Glutamatergic neuron (in vitro differentiated cells): ENCODE measurements around the gene LIX1L. TPM values are rescaled to one million over a fixed set of nuclear protein-coding genes. Genes with fewer than 3 reads are reported as not detected.
"Not testable (repeated sequence)": the region's sequence is repeated elsewhere in the genome, so short reads cannot be mapped to it uniquely, and the experiment has no call there.

Source experiments
- DNase-seq: peaks from one replicate; pipeline ENCODE4 v3.0.0; 2022
- H3K27ac Mint-ChIP-seq: one replicate; pipeline ENCODE4 v1.8.0; 2020; ENCODE audit warnings: mild to moderate bottlenecking, mixed read lengths, inconsistent platforms; ENCODE audit not compliant: unreplicated experiment
- H3K27me3 Mint-ChIP-seq: one replicate; pipeline ENCODE4 v1.8.0; 2020; ENCODE audit warnings: mild to moderate bottlenecking, moderate library complexity, mixed read lengths, inconsistent platforms; ENCODE audit not compliant: unreplicated experiment
- H3K36me3 Mint-ChIP-seq: one replicate; pipeline ENCODE4 v1.8.0; 2020; ENCODE audit warnings: mild to moderate bottlenecking, mixed read lengths, inconsistent platforms; ENCODE audit not compliant: unreplicated experiment
- H3K4me1 Mint-ChIP-seq: one replicate; pipeline ENCODE4 v1.8.0; 2020; ENCODE audit warnings: mild to moderate bottlenecking, low read depth, mixed read lengths, inconsistent platforms; ENCODE audit not compliant: unreplicated experiment
- H3K4me3 Mint-ChIP-seq: one replicate; pipeline ENCODE4 v1.8.0; 2020; ENCODE audit warnings: mild to moderate bottlenecking, mixed read lengths, inconsistent platforms; ENCODE audit not compliant: unreplicated experiment
- H3K9me3 Mint-ChIP-seq: one replicate; pipeline ENCODE4 v1.8.0; 2020; ENCODE audit warnings: mild to moderate bottlenecking, moderate library complexity, mixed read lengths, inconsistent platforms; ENCODE audit not compliant: unreplicated experiment
- CTCF ChIP-seq: fragments of 200-600 bp; sonication (generic); IDR thresholded peaks from one replicate; pipeline ENCODE4 v1.5.0; 2021; ENCODE audit not compliant: partially characterized antibody, unreplicated experiment
- total RNA-seq: library from RNA; stranded (reverse); fragmentation: NEBNext Ultra II Directional; extraction: Animal tissue kit (Norgen Biotek cat#: 25700); gene quantifications from one replicate; pipeline ENCODE4 v1.2.1, GENCODE V29; 2021; ENCODE audit not compliant: unreplicated experiment

LIX1L gene
- total RNA-seq, 1 donor from 2014 or later: 20.3 TPM

GRCh38 chr1:145927916-145928643 is 29.7 kb downstream of the LIX1L start:
- H3K27me3 Mint-ChIP-seq: no peaks in the 10 kb centered on the region
- no peaks in the 10 kb centered on the region for H3K36me3 Mint-ChIP-seq
- no peak overlapping the region for H3K27ac Mint-ChIP-seq
- H3K4me3 Mint-ChIP-seq: peak overlapping the region; percentile 63
- H3K9me3 Mint-ChIP-seq: no peaks in the 10 kb centered on the region
- no peak for TF ChIP-seq CTCF
- DNase-seq: no peak
- peaks cover 7% of the 10 kb centered on the region for H3K4me1 Mint-ChIP-seq

DNA sequence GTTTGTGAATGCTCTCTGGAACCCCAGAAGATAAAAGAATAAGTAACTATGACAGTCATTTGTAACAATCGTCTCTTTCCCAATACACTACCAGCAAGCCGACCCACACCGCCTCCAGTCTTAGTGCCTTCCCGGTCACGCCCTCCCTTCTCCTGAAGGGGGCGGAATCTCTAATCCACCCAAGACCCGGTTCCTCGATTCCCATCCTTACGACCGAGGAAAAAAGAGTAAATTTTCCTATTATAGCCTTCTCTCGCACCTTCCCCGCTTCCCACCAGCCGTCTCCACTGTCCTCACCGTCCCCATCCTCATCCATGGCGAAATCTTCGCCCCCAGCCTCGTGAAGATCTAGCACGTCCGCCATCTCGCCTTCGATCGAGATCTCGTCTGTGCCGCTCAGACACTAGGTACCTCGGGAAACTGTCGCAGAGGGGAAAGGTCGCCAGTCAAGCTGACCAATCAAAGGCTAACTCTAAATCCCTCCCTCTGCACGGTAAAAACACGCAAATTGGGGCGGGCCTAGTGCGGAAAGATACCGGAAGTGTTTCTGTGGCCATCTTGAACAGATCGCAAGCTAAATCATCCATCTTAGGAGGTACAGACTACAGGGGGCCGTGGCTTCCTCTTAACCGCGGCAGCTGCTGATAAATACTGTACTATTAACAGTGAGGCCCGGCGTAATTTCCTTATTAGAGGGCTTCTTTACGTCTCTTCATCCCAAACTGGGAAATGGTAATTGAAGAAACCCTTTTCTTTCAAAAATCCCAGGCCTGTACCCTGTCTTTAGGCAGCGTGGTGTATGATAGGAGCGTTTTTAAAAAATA is 30.5 kb downstream of the LIX1L start, which contains the start of gene RBM8A:
Gene RBM8A, minus strand, starts transcription at position 422 of the 824 bp plus-strand sequence. Its CDS starts 58 bp downstream, at position 364.
- Mint-ChIP-seq H3K4me1 (peaks cover 7% of the 10 kb centered on the region), H3K27me3 (no peaks in the 10 kb centered on the region), H3K9me3 (no peaks in the 10 kb centered on the region), H3K4me3 (peak within 1 kb of the TSS; percentile 63), H3K36me3 (no peaks in the 10 kb centered on the region), H3K27ac (no peak within 1 kb of the TSS)
- DNase-seq: peak; percentile 85
- TF ChIP-seq CTCF: peak; percentile 75

DNA sequence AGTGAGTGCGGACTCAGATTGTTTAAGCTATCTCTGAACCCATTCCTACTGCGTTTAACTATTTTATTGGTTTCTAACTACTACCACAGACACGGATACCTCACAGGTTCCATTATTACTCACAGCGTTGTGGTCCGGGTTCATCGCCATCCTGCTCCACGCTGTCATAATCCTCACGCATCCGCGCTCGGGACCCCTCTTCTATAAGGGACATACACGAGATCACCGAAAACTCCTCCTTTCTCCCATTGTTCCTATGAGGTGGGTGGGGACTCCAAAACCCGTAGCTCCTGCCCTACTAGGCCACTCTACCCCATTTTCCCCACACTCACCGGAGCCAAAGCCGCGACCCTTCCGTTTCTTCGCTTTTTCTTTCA is 31.1 kb downstream of the LIX1L start:
- Mint-ChIP-seq H3K27ac (no peak overlapping the region), H3K27me3 (no peaks in the 10 kb centered on the region), H3K4me3 (no peak overlapping the region), H3K9me3 (no peaks in the 10 kb centered on the region), H3K4me1 (peaks cover 7% of the 10 kb centered on the region), H3K36me3 (no peaks in the 10 kb centered on the region)
- DNase-seq: no peak
- no peak for TF ChIP-seq CTCF

- no peak for DNase-seq
- H3K27me3 Mint-ChIP-seq: peaks cover 2% of the 10 kb centered on the region
- H3K4me3 Mint-ChIP-seq: no peak overlapping the region
- no peaks in the 10 kb centered on the region for H3K9me3 Mint-ChIP-seq
- no peaks in the 10 kb centered on the region for H3K36me3 Mint-ChIP-seq
- H3K4me1 Mint-ChIP-seq: peaks cover 13% of the 10 kb centered on the region
- no peak overlapping the region for H3K27ac Mint-ChIP-seq
- no peak for TF ChIP-seq CTCF
Measured at GRCh38 chr1:145922266-145922665, 35.6 kb downstream of the LIX1L start.

- not testable (repeated sequence) for H3K36me3 Mint-ChIP-seq, H3K9me3 Mint-ChIP-seq, H3K4me1 Mint-ChIP-seq, H3K27me3 Mint-ChIP-seq, H3K27ac Mint-ChIP-seq, DNase-seq
- peak overlapping the region; percentile 49 for H3K4me3 Mint-ChIP-seq
Measured at GRCh38 chr1:145920297-145920696, 37.5 kb downstream of the LIX1L start.
